ENCODE results near the gene KANK4.

Gene KANK4

GRCh38 chr1:62271134-62271533 is 48.1 kb downstream of the KANK4 start:
- in situ Hi-C loops (cut with HindIII; ENCODE audit: low sequenced_read_pairs), result no loop called here
- TF ChIP-seq CTCF (IDR thresholded peaks at IDR 0.05; ENCODE audit: low read depth, low read length), result no peak

GRCh38 chr1:62269851-62270495 is 49.3 kb downstream of the KANK4 start:
- no peak for TF ChIP-seq CTCF (IDR thresholded peaks at IDR 0.05; ENCODE audit: low read depth, low read length)
- no peak overlapping the region for H3K4me3 ChIP-seq (ENCODE audit: low read depth, low read length)
- no peak for DNase-seq (ENCODE audit: low read depth, low spot score)
- in situ Hi-C loops (cut with HindIII; ENCODE audit: low sequenced_read_pairs), result no loop called here

More at GRCh38 chr1:62271134-62271533, 48.1 kb downstream of the KANK4 start:
- H3K4me3 ChIP-seq (ENCODE audit: low read depth, low read length), result no peak overlapping the region
- DNase-seq (ENCODE audit: low read depth, low spot score), result no peak

GRCh38 chr1:62269439-62269838 is 49.8 kb downstream of the KANK4 start:
- TF ChIP-seq CTCF (IDR thresholded peaks at IDR 0.05; ENCODE audit: low read depth, low read length), result no peak
- in situ Hi-C loops (cut with HindIII; ENCODE audit: low sequenced_read_pairs), result no loop called here
- no peak for DNase-seq (ENCODE audit: low read depth, low spot score)
- no peak overlapping the region for H3K4me3 ChIP-seq (ENCODE audit: low read depth, low read length)

- in situ Hi-C loops (cut with HindIII; ENCODE audit: low sequenced_read_pairs), result no loop called here
- DNase-seq (ENCODE audit: low read depth, low spot score), result no peak
- no peak overlapping the region for H3K4me3 ChIP-seq (ENCODE audit: low read depth, low read length)
- TF ChIP-seq CTCF (IDR thresholded peaks at IDR 0.05; ENCODE audit: low read depth, low read length), result no peak
Measured at GRCh38 chr1:62268315-62268714, 50.9 kb downstream of the KANK4 start.

GRCh38 chr1:62265956-62266935 is 53.0 kb downstream of the KANK4 start:
- in situ Hi-C loops (cut with HindIII; ENCODE audit: low sequenced_read_pairs), result no loop called here
- no peak for DNase-seq (ENCODE audit: low read depth, low spot score)
- no peak overlapping the region for H3K4me3 ChIP-seq (ENCODE audit: low read depth, low read length)
- TF ChIP-seq CTCF (IDR thresholded peaks at IDR 0.05; ENCODE audit: low read depth, low read length), result no peak

GRCh38 chr1:62263814-62264353 is 55.4 kb downstream of the KANK4 start:
- TF ChIP-seq CTCF (IDR thresholded peaks at IDR 0.05; ENCODE audit: low read depth, low read length), result no peak
- no peak overlapping the region for H3K4me3 ChIP-seq (ENCODE audit: low read depth, low read length)
- in situ Hi-C loops (cut with HindIII; ENCODE audit: low sequenced_read_pairs), result no loop called here
- no peak for DNase-seq (ENCODE audit: low read depth, low spot score)
